DND-41 (cell line): ENCODE results near the gene HIGD1A.

ENCODE experiments used
- CTCF ChIP-seq: IDR thresholded peaks from 2 replicates; pipeline ENCODE4 v1.5.1; 2012; ENCODE audit warnings: borderline replicate concordance, low read length, moderate library complexity, mild to moderate bottlenecking; ENCODE audit not compliant: poor library complexity, severe bottlenecking; ENCODE audit errors: extremely low read depth
- EZH2 ChIP-seq: IDR thresholded peaks from 3 replicates; pipeline ENCODE4 v1.6.1; 2012; ENCODE audit warnings: borderline replicate concordance, low read depth, mild to moderate bottlenecking, moderate library complexity, low read length, inconsistent platforms; ENCODE audit not compliant: severe bottlenecking

- no peak for TF ChIP-seq CTCF
- no peak for TF ChIP-seq EZH2
These were observed 43.4 kb upstream of the HIGD1A start for GRCh38 chr3:42847731-42848130.
